ENCODE measurements around the gene DOCK4.

The DOCK4 gene

GRCh38 chr7:112071856-112072255 lies 134.3 kb downstream of the DOCK4 start:
- no peak for TF ChIP-seq FOXA1 (IDR thresholded peaks at IDR 0.05)
- TF ChIP-seq ELF4 (IDR thresholded peaks at IDR 0.05), result no peak
- TF ChIP-seq FOXK2 (IDR thresholded peaks at IDR 0.05), result no peak
- TF ChIP-seq NFRKB (IDR thresholded peaks at IDR 0.05), result no peak
- no peak for TF ChIP-seq CTBP1 (IDR thresholded peaks at IDR 0.05; ENCODE audit: borderline replicate concordance)
- TF ChIP-seq BHLHE40 (IDR thresholded peaks at IDR 0.05; ENCODE audit: borderline replicate concordance), result no peak
- no peak for TF ChIP-seq SP1 (IDR thresholded peaks at IDR 0.05)
- TF ChIP-seq, protein P1, sequence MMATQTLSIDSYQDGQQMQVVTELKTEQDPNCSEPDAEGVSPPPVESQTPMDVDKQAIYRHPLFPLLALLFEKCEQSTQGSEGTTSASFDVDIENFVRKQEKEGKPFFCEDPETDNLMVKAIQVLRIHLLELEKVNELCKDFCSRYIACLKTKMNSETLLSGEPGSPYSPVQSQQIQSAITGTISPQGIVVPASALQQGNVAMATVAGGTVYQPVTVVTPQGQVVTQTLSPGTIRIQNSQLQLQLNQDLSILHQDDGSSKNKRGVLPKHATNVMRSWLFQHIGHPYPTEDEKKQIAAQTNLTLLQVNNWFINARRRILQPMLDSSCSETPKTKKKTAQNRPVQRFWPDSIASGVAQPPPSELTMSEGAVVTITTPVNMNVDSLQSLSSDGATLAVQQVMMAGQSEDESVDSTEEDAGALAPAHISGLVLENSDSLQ (IDR thresholded peaks at IDR 0.05), result no peak
- POLR2A ChIA-PET, result interaction anchor here (1.4 kb wide), 1 partner anchor 378 kb away, joined by 4 read pairs; the partner anchor contains the start of gene IFRD1
- no peak for DNase-seq (ENCODE audit: extremely low spot score)
- CTCF ChIA-PET, result no interaction called here

GRCh38 chr7:112070674-112071256 lies 135.4 kb downstream of the DOCK4 start:
- no peak for TF ChIP-seq FOXM1 (IDR thresholded peaks at IDR 0.05; ENCODE audit: borderline replicate concordance)
- TF ChIP-seq TARDBP (IDR thresholded peaks at IDR 0.05), result no peak
- TF ChIP-seq SP1 (IDR thresholded peaks at IDR 0.05), result no peak
- TF ChIP-seq L3MBTL2 (conservative IDR thresholded peaks at IDR 0.05), result no peak
- TF ChIP-seq LEF1 (IDR thresholded peaks at IDR 0.05; ENCODE audit: borderline replicate concordance), result no peak
- TF ChIP-seq HDGF (IDR thresholded peaks at IDR 0.05; ENCODE audit: borderline replicate concordance), result no peak
- DNase-seq (ENCODE audit: extremely low spot score), result no peak
- POLR2A ChIA-PET, result no interaction called here
- CTCF ChIA-PET, result no interaction called here

GRCh38 chr7:112069879-112070321 lies 136.3 kb downstream of the DOCK4 start:
- POLR2A ChIA-PET, result no interaction called here
- TF ChIP-seq FOXA1 (IDR thresholded peaks at IDR 0.05) (no peak), ZNF384 (IDR thresholded peaks at IDR 0.05) (no peak), FOXM1 (IDR thresholded peaks at IDR 0.05; ENCODE audit: borderline replicate concordance) (no peak), NFRKB (IDR thresholded peaks at IDR 0.05) (no peak), FOXK2 (IDR thresholded peaks at IDR 0.05) (no peak), L3MBTL2 (conservative IDR thresholded peaks at IDR 0.05) (no peak), ELF4 (IDR thresholded peaks at IDR 0.05) (no peak), SUZ12 (IDR thresholded peaks at IDR 0.05) (no peak), CTBP1 (IDR thresholded peaks at IDR 0.05; ENCODE audit: borderline replicate concordance) (no peak), TARDBP (IDR thresholded peaks at IDR 0.05) (no peak), LEF1 (IDR thresholded peaks at IDR 0.05; ENCODE audit: borderline replicate concordance) (no peak)
- TF ChIP-seq, protein P1 (IDR thresholded peaks at IDR 0.05), result no peak

GRCh38 chr7:112068967-112069366 lies 137.2 kb downstream of the DOCK4 start:
- CTCF ChIA-PET, result no interaction called here
- TF ChIP-seq CTBP1 (IDR thresholded peaks at IDR 0.05; ENCODE audit: borderline replicate concordance) (no peak), TARDBP (IDR thresholded peaks at IDR 0.05) (no peak), NFRKB (IDR thresholded peaks at IDR 0.05) (no peak), ELF4 (IDR thresholded peaks at IDR 0.05) (no peak)
- TF ChIP-seq, protein P1 (IDR thresholded peaks at IDR 0.05), result no peak
- no peak for DNase-seq (ENCODE audit: extremely low spot score)
- POLR2A ChIA-PET, result no interaction called here

More at GRCh38 chr7:112069879-112070321, 136.3 kb downstream of the DOCK4 start:
- no peak for DNase-seq (ENCODE audit: extremely low spot score)
- CTCF ChIA-PET, result no interaction called here

GRCh38 chr7:112067632-112068540 lies 138.3 kb downstream of the DOCK4 start:
- ChIA-PET POLR2A (no interaction called here), CTCF (interaction anchor here (0.6 kb wide), 1 partner anchor 19 kb away, joined by 5 read pairs; no protein-coding TSS in a partner anchor)
- TF ChIP-seq L3MBTL2 (conservative IDR thresholded peaks at IDR 0.05), result no peak
- TF ChIP-seq FOXK2 (IDR thresholded peaks at IDR 0.05), result no peak
- no peak for TF ChIP-seq ELF4 (IDR thresholded peaks at IDR 0.05)
- DNase-seq (ENCODE audit: extremely low spot score), result no peak

- CTCF ChIA-PET, result interaction anchor here (0.6 kb wide), 1 partner anchor 20 kb away, joined by 5 read pairs; no protein-coding TSS in a partner anchor
- POLR2A ChIA-PET, result no interaction called here
- no peak for DNase-seq (ENCODE audit: extremely low spot score)
- TF ChIP-seq ZNF384 (IDR thresholded peaks at IDR 0.05), result no peak
- TF ChIP-seq TARDBP (IDR thresholded peaks at IDR 0.05), result no peak
- TF ChIP-seq, protein P1 (IDR thresholded peaks at IDR 0.05), result no peak
- no peak for TF ChIP-seq NFRKB (IDR thresholded peaks at IDR 0.05)
- TF ChIP-seq ARNT (IDR thresholded peaks at IDR 0.05), result no peak
- no peak for TF ChIP-seq CTBP1 (IDR thresholded peaks at IDR 0.05; ENCODE audit: borderline replicate concordance)
- TF ChIP-seq FOXA1 (IDR thresholded peaks at IDR 0.05), result no peak
- no peak for TF ChIP-seq BHLHE40 (IDR thresholded peaks at IDR 0.05; ENCODE audit: borderline replicate concordance)
- no peak for TF ChIP-seq L3MBTL2 (conservative IDR thresholded peaks at IDR 0.05)
- TF ChIP-seq ELF4 (IDR thresholded peaks at IDR 0.05), result no peak
Measured at GRCh38 chr7:112067200-112067599, 139.0 kb downstream of the DOCK4 start.
